GM21515 (cell line): Measurements from ENCODE around the gene SYNDIG1L.
"Not testable (repeated sequence)": the region's sequence is repeated elsewhere in the genome, so short reads cannot be mapped to it uniquely, and the experiment has no call there.

Source experiments
- ATAC-seq: cut with Tn5 transposase; IDR thresholded peaks from one replicate; pipeline ENCODE4 v1.9.1; 2021; ENCODE audit not compliant: unreplicated experiment

The SYNDIG1L gene

DNA sequence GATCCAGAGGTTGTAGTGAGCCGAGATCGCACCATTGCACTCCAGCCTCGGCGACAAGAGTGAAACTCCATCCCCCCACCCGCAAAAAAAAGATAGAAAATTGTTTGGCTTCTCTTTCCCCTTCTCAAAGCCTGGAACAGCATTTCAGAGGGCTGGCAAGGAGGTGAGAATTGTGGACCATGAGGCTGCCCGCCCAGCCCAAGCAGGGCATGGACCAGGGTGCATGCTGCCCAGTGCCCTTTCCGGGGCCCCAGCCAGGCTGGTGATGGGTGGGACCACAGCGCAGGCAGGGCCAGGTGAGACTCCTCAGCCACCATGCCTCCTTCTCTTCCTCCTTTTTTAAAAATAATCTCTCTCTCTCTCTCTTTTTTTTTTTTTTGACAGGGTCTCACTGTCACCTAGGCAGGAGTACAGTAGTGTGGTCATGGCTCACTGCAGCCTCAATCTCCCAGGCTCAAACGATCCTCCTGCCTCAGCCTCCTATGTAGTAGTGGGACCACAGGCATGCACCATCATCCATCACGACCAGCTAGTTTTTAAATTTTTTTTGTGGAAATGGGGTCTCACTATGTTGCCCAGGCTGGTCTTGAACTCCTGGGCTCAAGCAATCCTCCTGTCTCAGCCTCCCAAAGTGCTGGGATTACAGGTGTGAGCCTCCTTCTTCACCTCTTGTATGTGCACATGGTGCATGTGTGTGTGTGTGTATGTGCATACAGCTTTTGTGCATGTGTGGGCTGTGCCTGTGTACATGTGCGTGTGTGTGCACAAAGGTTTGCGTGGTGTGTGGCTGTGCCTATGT lies 22.2 kb downstream of the SYNDIG1L start:
- ATAC-seq, result no peak

DNA sequence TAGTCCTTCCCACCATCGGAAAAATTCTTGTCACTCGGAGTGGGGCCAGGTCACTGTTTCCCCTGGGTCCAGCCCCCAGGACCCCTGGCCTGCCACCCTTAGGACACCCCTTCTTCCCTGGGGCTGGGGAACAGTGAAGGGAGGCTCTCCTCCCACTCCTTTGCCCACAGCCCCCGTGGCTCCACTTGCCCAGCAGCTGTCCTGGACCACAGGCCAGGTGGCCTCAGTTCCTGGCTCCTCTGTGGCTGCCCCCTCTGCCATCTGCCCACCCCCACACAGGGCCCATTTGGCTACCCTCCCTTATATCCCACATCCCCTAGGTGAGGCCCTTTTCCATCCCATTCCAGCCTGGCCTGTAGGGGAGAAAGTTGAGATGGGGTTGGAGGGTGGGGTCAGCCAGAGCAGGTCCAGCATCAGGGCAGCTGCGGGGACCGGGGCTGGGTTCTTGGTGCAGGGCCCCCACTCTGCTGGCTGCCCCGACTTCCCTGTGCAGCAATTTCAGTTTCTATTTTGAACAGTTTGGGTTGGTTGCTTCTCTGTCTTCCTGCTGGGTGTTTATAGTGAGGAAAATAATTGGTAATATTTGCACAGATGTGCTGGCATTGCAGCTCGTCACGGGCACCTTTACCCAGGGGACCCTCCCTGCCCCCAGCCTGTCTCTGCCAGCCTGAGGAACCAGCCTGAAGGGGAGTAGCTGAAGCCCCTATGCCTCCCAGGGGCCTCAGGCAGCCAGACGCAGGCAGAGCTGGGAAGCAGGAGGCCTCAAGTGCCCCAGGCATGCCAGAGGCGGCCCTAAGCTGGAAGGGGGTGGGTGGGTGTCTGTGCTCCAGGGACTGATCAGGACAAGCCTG lies 23.4 kb downstream of the SYNDIG1L start:
- ATAC-seq, result no peak

DNA sequence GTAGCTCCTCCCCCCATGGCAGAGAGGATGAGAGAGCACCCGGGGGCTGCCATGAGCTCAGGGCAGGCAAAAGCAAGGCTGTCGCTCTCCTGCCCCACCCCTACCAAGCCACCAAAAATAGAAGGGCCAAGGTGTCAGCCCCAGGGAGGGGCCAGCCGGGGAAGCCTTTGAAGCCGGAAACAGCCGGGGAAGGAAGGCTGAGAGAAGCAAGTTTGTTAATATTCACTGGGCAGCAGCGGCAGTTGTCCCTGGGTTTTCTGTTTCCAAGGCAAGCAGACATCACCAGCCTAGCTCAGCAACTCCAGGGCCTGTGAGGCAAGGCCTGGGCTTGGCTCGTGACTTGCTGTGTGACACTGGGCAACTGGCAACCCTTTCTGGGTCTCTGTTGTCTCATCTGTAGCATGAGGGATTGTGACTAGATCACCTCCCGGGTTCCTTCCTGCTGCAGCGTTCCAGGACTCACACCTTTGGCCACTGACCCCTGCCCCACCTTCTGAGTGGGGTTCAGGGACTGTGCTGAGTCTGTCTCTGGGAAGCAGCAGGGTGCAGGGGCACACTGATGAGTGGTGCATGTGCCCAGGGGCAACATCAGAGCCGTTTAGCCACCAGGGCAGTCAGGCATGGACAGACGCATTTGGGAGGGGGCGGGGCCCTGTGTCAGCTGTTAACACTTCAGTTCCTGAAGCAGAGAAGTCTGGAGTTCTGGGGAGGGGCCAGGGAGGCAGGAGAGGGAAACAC lies 24.3 kb downstream of the SYNDIG1L start:
- ATAC-seq, result peak; percentile 80

DNA sequence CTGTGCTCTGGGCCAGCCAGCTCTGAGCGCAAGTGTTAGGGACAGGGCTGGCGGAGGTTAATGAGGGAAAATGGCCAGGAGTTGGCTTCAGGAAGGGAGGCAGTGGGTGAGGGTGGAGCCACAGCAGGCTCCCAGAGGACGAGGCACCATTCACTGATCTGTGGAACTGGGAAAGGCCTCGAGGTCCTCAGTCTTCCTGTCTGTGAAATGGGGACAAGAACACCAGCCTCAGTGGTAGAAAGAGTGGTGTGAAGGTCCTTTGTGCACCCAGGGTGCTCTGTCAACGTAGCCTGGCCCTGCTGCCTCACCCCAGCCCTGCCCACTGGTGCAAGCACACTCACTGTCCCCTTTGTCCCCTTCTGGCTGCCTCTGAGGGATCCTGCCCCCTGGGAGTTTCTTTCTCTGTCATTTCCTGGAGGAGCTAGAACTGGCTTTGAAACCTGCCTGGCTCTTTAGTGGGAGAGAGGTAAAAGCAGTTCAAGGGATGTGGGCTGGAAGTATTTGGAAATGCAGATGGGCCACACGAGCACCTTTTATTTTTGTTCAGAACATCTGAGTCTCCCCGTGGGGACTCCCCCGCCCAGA lies 25.0 kb downstream of the SYNDIG1L start:
- ATAC-seq, result peak; percentile 8

GRCh38 chr14:74400031-74400685 lies 25.9 kb downstream of the SYNDIG1L start:
- no peak for ATAC-seq

DNA sequence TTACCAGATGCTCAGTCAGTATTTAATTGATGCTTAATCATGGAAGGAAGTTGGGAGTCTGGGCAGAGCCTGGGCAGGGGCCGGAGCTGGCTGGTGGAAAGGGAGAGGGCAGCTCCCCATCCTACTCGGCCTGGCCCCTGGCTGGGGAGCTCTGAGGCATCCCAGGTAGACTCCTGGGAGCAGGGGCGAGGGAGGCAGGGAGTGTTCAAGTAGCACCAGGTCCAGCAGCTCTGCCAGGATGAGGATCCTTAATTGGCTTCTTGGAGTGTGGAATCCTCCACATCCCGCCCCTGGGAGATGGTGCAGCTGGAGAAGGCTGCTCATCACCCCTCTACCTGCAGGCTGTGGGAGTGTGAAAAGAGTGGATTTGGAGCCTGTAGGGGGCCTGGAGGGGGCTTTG lies 30.9 kb downstream of the SYNDIG1L start:
- ATAC-seq, result no peak

DNA sequence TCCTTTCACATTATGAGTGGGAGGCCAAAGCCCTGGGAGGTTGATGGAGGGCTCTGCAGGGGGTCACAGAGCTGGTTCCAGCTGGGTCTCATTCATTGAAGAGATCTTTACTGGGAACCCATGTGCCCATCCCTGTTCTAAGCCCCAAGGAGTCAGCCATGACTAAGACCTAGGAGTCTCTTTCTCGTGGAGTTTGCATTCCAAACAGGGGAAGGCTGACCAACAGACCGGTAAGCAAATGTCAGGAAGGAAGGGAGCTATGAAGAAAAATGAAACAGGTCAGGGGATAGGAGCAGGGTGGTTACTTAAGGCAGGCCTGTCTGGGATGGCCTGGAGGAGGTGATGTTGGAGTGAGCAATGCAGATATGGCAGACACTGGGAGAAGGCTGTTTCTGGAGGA lies 31.5 kb downstream of the SYNDIG1L start:
- no peak for ATAC-seq

GRCh38 chr14:74392616-74393570 lies 33.1 kb downstream of the SYNDIG1L start:
- ATAC-seq, result no peak

- ATAC-seq, result no peak
Observed at GRCh38 chr14:74391479-74391878, 34.5 kb downstream of the SYNDIG1L start.

DNA sequence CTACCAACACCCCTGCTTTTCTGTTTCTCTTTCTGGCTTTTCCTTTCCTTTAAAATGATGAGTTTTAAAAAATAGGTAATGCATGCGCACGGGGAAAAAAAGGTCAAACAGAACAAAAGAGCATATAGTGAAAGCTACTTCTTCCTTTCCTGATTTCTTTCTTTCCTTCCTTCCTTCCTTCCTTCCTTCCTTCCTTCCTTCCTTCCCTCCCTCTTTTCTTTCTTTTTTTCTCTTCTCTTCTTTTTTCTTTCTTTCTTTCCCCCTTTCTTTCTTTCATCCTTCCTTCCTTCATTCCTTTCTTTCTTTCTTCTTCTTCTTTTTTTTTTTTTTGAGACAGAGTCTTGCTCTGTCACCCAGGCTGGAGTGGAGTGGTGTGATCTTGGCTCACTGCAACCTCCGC lies 35.5 kb downstream of the SYNDIG1L start:
- not testable (repeated sequence) for ATAC-seq

DNA sequence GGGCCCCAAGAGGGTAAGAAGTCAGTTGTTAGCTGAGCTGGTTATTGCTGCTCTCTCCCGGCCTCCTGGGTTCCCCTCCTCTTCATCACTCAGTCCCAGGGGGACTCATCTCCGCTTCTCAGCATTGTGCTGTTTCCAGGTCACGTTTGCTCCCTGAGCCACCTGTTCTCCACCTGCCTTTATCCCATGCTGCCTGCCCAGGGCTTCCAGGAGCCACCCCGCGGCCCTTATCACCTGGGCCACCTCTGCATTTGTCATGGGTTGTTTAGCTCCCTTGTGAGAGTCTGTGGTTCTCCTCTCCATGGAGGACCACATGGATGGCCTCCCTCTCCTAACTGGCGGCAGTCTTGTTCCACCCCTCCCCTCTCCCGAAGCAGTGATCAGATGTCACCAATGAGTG lies 36.0 kb downstream of the SYNDIG1L start:
- ATAC-seq, result no peak

DNA sequence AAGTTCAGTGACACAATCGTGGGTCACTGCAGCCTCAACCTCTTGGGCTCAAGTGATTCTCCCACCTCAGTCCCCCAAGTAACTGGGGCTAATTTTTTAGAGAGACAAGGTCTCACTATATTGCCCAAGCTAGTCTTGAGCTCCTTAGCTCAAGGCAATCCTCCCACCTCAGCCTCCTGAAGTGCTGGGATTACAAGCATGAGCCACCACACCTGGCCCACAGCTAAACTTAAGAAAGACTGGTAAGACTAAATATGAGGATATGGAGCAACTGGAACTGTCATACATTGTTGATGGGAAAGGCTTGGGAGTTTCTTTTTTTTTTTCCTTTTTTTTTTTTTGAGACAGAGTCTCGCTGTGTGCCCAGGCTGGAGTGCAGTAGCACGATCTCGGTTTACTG lies 43.8 kb downstream of the SYNDIG1L start:
- no peak for ATAC-seq

- ATAC-seq, result not testable (repeated sequence)
Observed at GRCh38 chr14:74381571-74381970, 44.4 kb downstream of the SYNDIG1L start.

DNA sequence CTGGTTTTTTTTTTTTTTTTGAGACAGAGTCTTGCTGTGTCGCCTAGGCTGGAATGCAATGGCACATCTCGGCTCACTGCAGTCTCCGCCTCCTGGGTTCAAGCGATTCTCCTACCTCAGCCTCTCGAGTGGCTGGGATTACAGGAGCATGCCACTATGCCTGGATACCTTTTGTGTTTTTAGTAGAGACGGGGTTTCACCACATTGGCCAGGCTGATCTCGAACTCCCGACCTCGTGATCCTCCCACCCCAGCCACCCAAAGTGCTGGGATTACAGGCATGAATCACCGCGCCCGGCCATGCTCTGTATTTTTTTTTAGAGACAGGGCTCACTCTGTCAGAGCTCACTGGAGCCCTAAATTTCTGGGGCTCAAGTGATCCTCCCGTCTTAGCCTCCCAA lies 45.2 kb downstream of the SYNDIG1L start:
- no peak for ATAC-seq

DNA sequence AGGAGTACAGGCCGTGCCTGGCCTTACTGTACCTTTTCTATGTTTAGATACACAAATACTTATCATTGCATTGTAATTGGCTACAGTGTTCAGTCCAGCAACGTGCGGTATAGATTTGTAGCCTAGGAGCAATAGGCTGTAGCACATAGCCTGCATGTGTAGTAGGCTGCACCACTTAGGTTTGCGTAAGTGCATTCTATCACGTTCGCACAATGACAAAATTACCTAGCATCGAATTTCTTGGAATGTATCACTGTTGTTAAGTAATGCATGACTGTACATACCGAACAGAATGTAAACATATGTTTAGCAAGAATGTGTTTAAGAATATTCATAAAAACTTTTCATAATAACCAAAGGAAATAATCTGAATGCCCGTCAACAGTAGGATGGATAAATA lies 45.8 kb downstream of the SYNDIG1L start:
- ATAC-seq, result no peak

GRCh38 chr14:74377976-74378690 lies 47.9 kb downstream of the SYNDIG1L start:
- ATAC-seq, result no peak

- no peak for ATAC-seq
Observed at GRCh38 chr14:74368441-74368840, 57.6 kb downstream of the SYNDIG1L start.

GRCh38 chr14:74368026-74368425 lies 58.0 kb downstream of the SYNDIG1L start:
- ATAC-seq, result no peak
